HFF-Myc (cell line): Measurements from ENCODE around the gene ARCN1.

ENCODE experiments used
- DNase-seq: peaks from one replicate; pipeline ENCODE4 v3.0.0-alpha.2; 2011; ENCODE audit warnings: low read depth; ENCODE audit errors: extremely low read depth
- H3K4me3 ChIP-seq: replicated peaks from 2 replicates; pipeline ENCODE4 v1.5.1; 2011; ENCODE audit warnings: low read depth, mild to moderate bottlenecking, control low read depth, low read length
- CTCF ChIP-seq: IDR thresholded peaks from 2 replicates; pipeline ENCODE4 v1.5.1; 2012; ENCODE audit warnings: mild to moderate bottlenecking, low read depth, low read length, control low read depth; ENCODE audit errors: missing control alignments

The ARCN1 gene

GRCh38 chr11:118646393-118646792, 74.2 kb downstream of the ARCN1 start:
- TF ChIP-seq CTCF: no peak
- H3K4me3 ChIP-seq: no peak overlapping the region
- no peak for DNase-seq

- DNase-seq: no peak
- no peak overlapping the region for H3K4me3 ChIP-seq
- TF ChIP-seq CTCF: no peak
Measured at GRCh38 chr11:118648291-118648690, 76.1 kb downstream of the ARCN1 start.

DNA sequence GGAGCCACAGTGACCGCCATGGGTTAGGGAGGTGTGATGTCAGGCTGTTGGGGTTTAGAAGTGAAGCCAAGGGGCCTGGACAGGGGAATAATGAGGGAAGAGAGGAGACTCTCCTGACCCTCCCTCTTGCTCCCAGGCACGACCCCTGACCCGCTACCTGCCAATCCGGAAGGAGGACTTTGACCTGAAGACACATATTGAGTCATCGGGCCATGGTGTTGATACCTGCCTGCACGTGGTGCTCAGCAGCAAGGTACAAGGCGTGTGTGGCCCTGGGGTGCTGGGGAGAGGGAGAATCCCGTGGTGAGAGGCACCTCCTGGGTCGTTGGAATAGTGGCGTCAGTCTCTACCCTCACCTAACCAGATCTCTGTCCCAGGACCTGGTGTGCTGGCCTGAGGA, 77.7 kb downstream of the ARCN1 start:
- DNase-seq: no peak
- no peak overlapping the region for H3K4me3 ChIP-seq
- no peak for TF ChIP-seq CTCF

- no peak for DNase-seq
Measured at GRCh38 chr11:118650366-118650765, 78.2 kb downstream of the ARCN1 start.

DNA sequence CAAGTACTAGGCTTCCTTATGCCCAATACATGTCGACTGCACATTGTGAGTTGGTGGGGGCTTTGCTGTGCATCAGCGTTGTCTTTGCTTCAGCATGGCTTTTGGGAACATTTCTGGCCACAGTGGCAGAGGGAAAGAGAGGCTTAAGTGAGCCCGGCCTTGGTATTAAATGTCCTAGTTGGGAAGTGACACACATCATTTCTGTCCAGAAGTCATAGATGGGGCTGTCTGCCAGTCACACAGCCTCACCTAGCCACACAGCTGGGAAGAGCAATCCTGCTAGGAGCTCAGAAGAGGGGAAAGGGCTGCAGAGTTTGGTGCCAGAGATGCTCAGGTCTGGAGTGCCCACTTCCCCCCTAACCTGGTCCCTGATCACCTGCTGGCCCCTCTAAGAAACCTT, 79.6 kb downstream of the ARCN1 start:
- no peak for TF ChIP-seq CTCF
- DNase-seq: no peak

More at GRCh38 chr11:118650366-118650765, 78.2 kb downstream of the ARCN1 start:
- H3K4me3 ChIP-seq: no peak overlapping the region
- TF ChIP-seq CTCF: no peak

More for the DNA sequence above, 79.6 kb downstream of the ARCN1 start:
- no peak overlapping the region for H3K4me3 ChIP-seq
